Kidney glomerular epithelial cell (primary cell): ENCODE measurements around the gene KRT84.
A peak's percentile ranks its signal among the peaks of the same experiment; 100 is the strongest.
"Not testable (repeated sequence)": the region's sequence is repeated elsewhere in the genome, so short reads cannot be mapped to it uniquely, and the experiment has no call there.

Experiments used
- DNase-seq: peaks from one replicate; lab custom pipeline; 2025; lab: John Stamatoyannopoulos, UW

The KRT84 gene

GRCh38 chr12:52360106-52360662, 25.3 kb downstream of the KRT84 start:
- no peak for DNase-seq

GRCh38 chr12:52359621-52360061, 25.8 kb downstream of the KRT84 start:
- DNase-seq, result no peak

- DNase-seq, result no peak
These were observed 26.7 kb downstream of the KRT84 start for GRCh38 chr12:52358575-52359350.

GRCh38 chr12:52356762-52357580, 28.5 kb downstream of the KRT84 start:
- no peak for DNase-seq

GRCh38 chr12:52356031-52356761, 29.3 kb downstream of the KRT84 start:
- DNase-seq, result no peak

- no peak for DNase-seq
These were observed 30.3 kb downstream of the KRT84 start for GRCh38 chr12:52355176-52355575.

GRCh38 chr12:52354200-52354599, 31.3 kb downstream of the KRT84 start:
- no peak for DNase-seq

- no peak for DNase-seq
These were observed 31.7 kb downstream of the KRT84 start for GRCh38 chr12:52353766-52354165.

GRCh38 chr12:52352951-52353350, 32.5 kb downstream of the KRT84 start:
- DNase-seq, result no peak

GRCh38 chr12:52351196-52352059, 34.0 kb downstream of the KRT84 start:
- DNase-seq, result no peak

GRCh38 chr12:52350786-52351185, 34.7 kb downstream of the KRT84 start:
- DNase-seq, result no peak

- no peak for DNase-seq
These were observed 35.3 kb downstream of the KRT84 start for GRCh38 chr12:52350021-52350620.

GRCh38 chr12:52349196-52349595, 36.3 kb downstream of the KRT84 start:
- DNase-seq, result peak; percentile 92

- DNase-seq, result no peak
These were observed 37.6 kb downstream of the KRT84 start for GRCh38 chr12:52347551-52348510.

GRCh38 chr12:52347016-52347415, 38.4 kb downstream of the KRT84 start:
- DNase-seq, result no peak

- no peak for DNase-seq
These were observed 38.9 kb downstream of the KRT84 start for GRCh38 chr12:52346593-52346992.

- not testable (repeated sequence) for DNase-seq
These were observed 40.4 kb downstream of the KRT84 start for GRCh38 chr12:52345041-52345440.

GRCh38 chr12:52344111-52344510, 41.3 kb downstream of the KRT84 start:
- no peak for DNase-seq

- no peak for DNase-seq
These were observed 41.9 kb downstream of the KRT84 start for GRCh38 chr12:52343550-52343949.
